Ishikawa (cell line): Measurements from ENCODE around the gene ANK2.

Source experiments
- CEBPB ChIP-seq: IDR thresholded peaks from 2 replicates; pipeline ENCODE4 v1.6.1; 2012
- CREB1 ChIP-seq: IDR thresholded peaks from 2 replicates; pipeline ENCODE4 v1.6.1; 2012; ENCODE audit warnings: low read depth
- EGR1 ChIP-seq: IDR thresholded peaks from 2 replicates; pipeline ENCODE4 v1.6.1; 2012
- EP300 ChIP-seq: IDR thresholded peaks from 2 replicates; pipeline ENCODE4 v1.6.1; 2012; ENCODE audit warnings: borderline replicate concordance
- FOXM1 ChIP-seq: IDR thresholded peaks from 2 replicates; pipeline ENCODE4 v1.6.1; 2012; ENCODE audit warnings: low read depth, borderline replicate concordance
- NFIC ChIP-seq: IDR thresholded peaks from 2 replicates; pipeline ENCODE4 v1.6.1; 2012
- RAD21 ChIP-seq: IDR thresholded peaks from 2 replicates; pipeline ENCODE4 v1.6.1; 2012; ENCODE audit warnings: low read depth
- TAF1 ChIP-seq: IDR thresholded peaks from 2 replicates; pipeline ENCODE4 v1.6.1; 2012; ENCODE audit warnings: low read depth, mild to moderate bottlenecking
- TCF12 ChIP-seq: IDR thresholded peaks from 2 replicates; pipeline ENCODE4 v1.6.1; 2012; ENCODE audit warnings: low read depth
- TEAD4 ChIP-seq: IDR thresholded peaks from 2 replicates; pipeline ENCODE4 v1.6.1; 2012
- YY1 ChIP-seq: IDR thresholded peaks from 2 replicates; pipeline ENCODE4 v1.6.1; 2012; ENCODE audit warnings: low read depth
- ZBTB7A ChIP-seq: IDR thresholded peaks from 2 replicates; pipeline ENCODE4 v1.6.1; 2012; ENCODE audit warnings: low read depth
- TF ChIP-seq, protein P1 (sequence below): IDR thresholded peaks from 2 replicates; pipeline ENCODE4 v1.6.1; 2012; ENCODE audit warnings: low read depth, mild to moderate bottlenecking
- TF ChIP-seq, protein P2 (sequence below): IDR thresholded peaks from 2 replicates; pipeline ENCODE4 v1.6.1; 2012
- TF ChIP-seq, protein P3 (sequence below): IDR thresholded peaks from 2 replicates; pipeline ENCODE4 v1.6.1; 2012

The ANK2 gene

DNA sequence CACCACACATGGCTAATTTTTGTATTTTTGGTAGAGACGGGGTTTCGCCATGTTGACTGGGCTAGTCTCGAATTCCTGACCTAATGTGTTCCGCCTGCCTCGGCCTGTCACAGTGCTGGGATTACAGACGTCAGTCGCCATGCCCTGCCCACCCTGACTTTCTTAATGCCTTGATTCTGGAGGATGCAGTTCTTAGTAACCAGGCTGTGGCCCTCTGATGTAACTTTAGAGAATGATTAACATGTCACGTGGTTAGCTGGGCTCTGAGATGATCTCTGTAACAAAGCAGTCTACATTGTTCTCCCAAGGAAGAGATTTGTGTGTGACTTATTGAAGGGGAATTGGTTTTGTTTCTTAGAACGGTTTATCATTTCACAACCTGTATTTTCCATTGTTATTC lies 30.6 kb downstream of the ANK2 start:
- TF ChIP-seq TAF1 (no peak), CREB1 (no peak), TEAD4 (no peak), YY1 (no peak), FOXM1 (no peak), TCF12 (no peak), ZBTB7A (no peak)
- TF ChIP-seq, protein P1, sequence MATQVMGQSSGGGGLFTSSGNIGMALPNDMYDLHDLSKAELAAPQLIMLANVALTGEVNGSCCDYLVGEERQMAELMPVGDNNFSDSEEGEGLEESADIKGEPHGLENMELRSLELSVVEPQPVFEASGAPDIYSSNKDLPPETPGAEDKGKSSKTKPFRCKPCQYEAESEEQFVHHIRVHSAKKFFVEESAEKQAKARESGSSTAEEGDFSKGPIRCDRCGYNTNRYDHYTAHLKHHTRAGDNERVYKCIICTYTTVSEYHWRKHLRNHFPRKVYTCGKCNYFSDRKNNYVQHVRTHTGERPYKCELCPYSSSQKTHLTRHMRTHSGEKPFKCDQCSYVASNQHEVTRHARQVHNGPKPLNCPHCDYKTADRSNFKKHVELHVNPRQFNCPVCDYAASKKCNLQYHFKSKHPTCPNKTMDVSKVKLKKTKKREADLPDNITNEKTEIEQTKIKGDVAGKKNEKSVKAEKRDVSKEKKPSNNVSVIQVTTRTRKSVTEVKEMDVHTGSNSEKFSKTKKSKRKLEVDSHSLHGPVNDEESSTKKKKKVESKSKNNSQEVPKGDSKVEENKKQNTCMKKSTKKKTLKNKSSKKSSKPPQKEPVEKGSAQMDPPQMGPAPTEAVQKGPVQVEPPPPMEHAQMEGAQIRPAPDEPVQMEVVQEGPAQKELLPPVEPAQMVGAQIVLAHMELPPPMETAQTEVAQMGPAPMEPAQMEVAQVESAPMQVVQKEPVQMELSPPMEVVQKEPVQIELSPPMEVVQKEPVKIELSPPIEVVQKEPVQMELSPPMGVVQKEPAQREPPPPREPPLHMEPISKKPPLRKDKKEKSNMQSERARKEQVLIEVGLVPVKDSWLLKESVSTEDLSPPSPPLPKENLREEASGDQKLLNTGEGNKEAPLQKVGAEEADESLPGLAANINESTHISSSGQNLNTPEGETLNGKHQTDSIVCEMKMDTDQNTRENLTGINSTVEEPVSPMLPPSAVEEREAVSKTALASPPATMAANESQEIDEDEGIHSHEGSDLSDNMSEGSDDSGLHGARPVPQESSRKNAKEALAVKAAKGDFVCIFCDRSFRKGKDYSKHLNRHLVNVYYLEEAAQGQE: no peak

DNA sequence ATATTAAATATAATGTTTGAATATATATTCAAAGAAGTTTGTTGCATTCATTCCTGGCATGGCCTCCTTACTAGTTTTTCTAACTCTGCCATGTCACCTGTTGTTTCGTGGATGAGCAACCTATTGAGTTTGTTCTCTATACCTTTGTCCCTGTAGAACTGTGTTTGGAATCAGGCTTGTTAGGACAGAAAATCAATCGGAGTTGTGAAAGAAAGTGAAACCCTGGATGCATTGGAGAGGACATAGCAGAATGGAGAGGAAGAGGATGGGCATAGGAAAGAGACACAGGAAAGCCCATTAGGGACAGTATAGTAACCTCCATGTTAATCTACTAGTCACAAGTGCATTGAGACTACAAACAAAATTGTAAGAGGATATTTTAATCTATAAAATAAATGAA lies 31.2 kb downstream of the ANK2 start:
- no peak for TF ChIP-seq CEBPB
- no peak for TF ChIP-seq YY1
- TF ChIP-seq EGR1: no peak
- TF ChIP-seq, protein P2, sequence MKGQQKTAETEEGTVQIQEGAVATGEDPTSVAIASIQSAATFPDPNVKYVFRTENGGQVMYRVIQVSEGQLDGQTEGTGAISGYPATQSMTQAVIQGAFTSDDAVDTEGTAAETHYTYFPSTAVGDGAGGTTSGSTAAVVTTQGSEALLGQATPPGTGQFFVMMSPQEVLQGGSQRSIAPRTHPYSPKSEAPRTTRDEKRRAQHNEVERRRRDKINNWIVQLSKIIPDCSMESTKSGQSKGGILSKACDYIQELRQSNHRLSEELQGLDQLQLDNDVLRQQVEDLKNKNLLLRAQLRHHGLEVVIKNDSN: no peak
- TF ChIP-seq TAF1: no peak
- no peak for TF ChIP-seq RAD21
- TF ChIP-seq TEAD4: no peak
- no peak for TF ChIP-seq EP300
- TF ChIP-seq, protein P3, sequence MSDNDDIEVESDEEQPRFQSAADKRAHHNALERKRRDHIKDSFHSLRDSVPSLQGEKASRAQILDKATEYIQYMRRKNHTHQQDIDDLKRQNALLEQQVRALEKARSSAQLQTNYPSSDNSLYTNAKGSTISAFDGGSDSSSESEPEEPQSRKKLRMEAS: no peak
- no peak for TF ChIP-seq NFIC
- TF ChIP-seq, protein P1: no peak
- TF ChIP-seq FOXM1: no peak
- TF ChIP-seq TCF12: no peak
- no peak for TF ChIP-seq CREB1
- no peak for TF ChIP-seq ZBTB7A

DNA sequence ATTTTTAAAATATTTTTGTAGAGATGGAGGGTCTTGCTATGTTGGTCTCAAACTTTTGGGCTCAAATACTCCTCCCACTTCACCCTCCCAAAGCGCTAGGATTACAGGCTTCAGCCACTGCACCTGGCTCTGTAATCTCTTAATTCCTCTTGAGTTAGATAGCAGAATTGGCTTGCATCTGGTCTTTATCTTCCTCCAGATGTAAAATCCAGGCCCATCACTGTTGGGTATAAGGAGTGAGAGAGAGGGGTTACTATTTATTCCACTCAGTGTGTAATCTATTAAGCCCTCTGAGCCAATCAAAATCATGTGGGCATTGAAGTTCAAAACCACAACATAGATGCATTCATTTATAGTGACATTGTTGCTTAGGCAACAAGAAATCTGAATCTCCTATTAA lies 33.9 kb downstream of the ANK2 start:
- TF ChIP-seq CEBPB (no peak), EP300 (no peak), RAD21 (no peak), ZBTB7A (no peak), YY1 (no peak), CREB1 (no peak), NFIC (no peak), TEAD4 (no peak), TCF12 (no peak), FOXM1 (no peak), EGR1 (no peak), TAF1 (no peak)
- TF ChIP-seq, protein P3: no peak
- TF ChIP-seq, protein P2: no peak
- TF ChIP-seq, protein P1: no peak

DNA sequence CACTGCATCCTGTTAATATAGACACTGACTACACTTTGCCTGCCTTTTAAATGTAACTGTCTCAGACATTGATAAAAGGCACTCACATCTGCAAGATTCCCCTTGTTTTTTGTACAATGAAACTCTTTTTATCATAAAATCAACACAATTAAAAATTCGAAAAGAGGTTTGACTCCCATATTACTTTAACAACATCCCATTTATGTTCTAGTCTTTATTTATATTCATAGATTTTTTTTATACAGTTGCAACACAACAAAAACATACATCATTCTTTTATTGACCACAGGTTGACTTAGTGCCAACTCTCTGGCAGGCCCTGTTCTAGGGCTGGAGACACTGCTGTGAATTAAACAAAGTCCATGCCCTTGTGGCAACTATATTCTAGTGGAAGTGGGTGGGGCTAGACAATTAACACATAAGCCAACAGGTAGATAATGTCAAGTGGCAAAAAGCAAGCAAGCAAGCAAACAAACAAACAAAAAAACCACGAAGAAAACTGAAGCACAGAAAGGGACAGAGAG lies 36.8 kb downstream of the ANK2 start:
- TF ChIP-seq CREB1: no peak
- TF ChIP-seq TAF1: no peak
- TF ChIP-seq, protein P1: no peak
- TF ChIP-seq FOXM1: no peak
- no peak for TF ChIP-seq EGR1
- no peak for TF ChIP-seq YY1
- TF ChIP-seq, protein P3: no peak
- TF ChIP-seq TEAD4: no peak
- TF ChIP-seq EP300: no peak
- TF ChIP-seq ZBTB7A: no peak
- TF ChIP-seq TCF12: no peak
- no peak for TF ChIP-seq RAD21
- no peak for TF ChIP-seq CEBPB
